CD4-positive, alpha-beta T cell treated with Interleukin-2 at 100 ng/mL for 4 hours (primary cell): ENCODE measurements around the gene ANKRD36.
"Not testable (repeated sequence)": the region's sequence is repeated elsewhere in the genome, so short reads cannot be mapped to it uniquely, and the experiment has no call there.

Experiments
- DNase-seq: peaks from one replicate; pipeline ENCODE4 v3.0.0-alpha.2; 2020; ENCODE audit warnings: low spot score

The ANKRD36 gene

GRCh38 chr2:97113050-97113881 lies at the start of gene ANKRD36:
Gene ANKRD36, plus strand, starts transcription at chr2:97113153. Its CDS starts 587 bp downstream, at chr2:97113740.
- DNase-seq = peak; percentile 88

- DNase-seq = not testable (repeated sequence)
Measured at GRCh38 chr2:97066030-97066429, 46.9 kb upstream of the ANKRD36 start.

- no peak for DNase-seq
Measured at GRCh38 chr2:97067279-97068004, 45.5 kb upstream of the ANKRD36 start.

GRCh38 chr2:97068074-97068473 lies 44.9 kb upstream of the ANKRD36 start:
- DNase-seq = no peak

- DNase-seq = not testable (repeated sequence)
Measured at GRCh38 chr2:97068722-97069121, 44.2 kb upstream of the ANKRD36 start.

- not testable (repeated sequence) for DNase-seq
Measured at GRCh38 chr2:97070915-97071314, 42.0 kb upstream of the ANKRD36 start.

GRCh38 chr2:97077213-97077612 lies 35.7 kb upstream of the ANKRD36 start:
- DNase-seq = not testable (repeated sequence)

- not testable (repeated sequence) for DNase-seq
Measured at GRCh38 chr2:97080855-97081254, 32.1 kb upstream of the ANKRD36 start.

- DNase-seq = not testable (repeated sequence)
Measured at GRCh38 chr2:97082206-97082605, 30.7 kb upstream of the ANKRD36 start.

- not testable (repeated sequence) for DNase-seq
Measured at GRCh38 chr2:97083516-97083915, 29.4 kb upstream of the ANKRD36 start.

- DNase-seq = not testable (repeated sequence)
Measured at GRCh38 chr2:97085093-97085492, 27.9 kb upstream of the ANKRD36 start.

- not testable (repeated sequence) for DNase-seq
Measured at GRCh38 chr2:97088706-97089105, 24.2 kb upstream of the ANKRD36 start.

- not testable (repeated sequence) for DNase-seq
Measured at GRCh38 chr2:97092946-97093345, 20.0 kb upstream of the ANKRD36 start.

- not testable (repeated sequence) for DNase-seq
Measured at GRCh38 chr2:97093983-97094771, 18.8 kb upstream of the ANKRD36 start.

GRCh38 chr2:97094772-97095611 lies 18.0 kb upstream of the ANKRD36 start, which contains the start of gene FAHD2B:
Gene FAHD2B, minus strand, starts transcription at chr2:97094882. Its CDS starts 3,176 bp downstream, at chr2:97091706.
- DNase-seq = peak; percentile 82

GRCh38 chr2:97095661-97096060 lies 17.3 kb upstream of the ANKRD36 start:
- DNase-seq = no peak

- not testable (repeated sequence) for DNase-seq
Measured at GRCh38 chr2:97098786-97099372, 14.1 kb upstream of the ANKRD36 start.

- DNase-seq = not testable (repeated sequence)
Measured at GRCh38 chr2:97106878-97107277, 6.1 kb upstream of the ANKRD36 start.

GRCh38 chr2:97111246-97111645 lies 1.7 kb upstream of the ANKRD36 start:
- DNase-seq = not testable (repeated sequence)

- DNase-seq = peak; percentile 79
Measured at GRCh38 chr2:97112320-97113049, 468 bp upstream of the ANKRD36 start.
